ENCODE measurements around the gene GSK3B.
"Not testable (repeated sequence)": the region's sequence is repeated elsewhere in the genome, so short reads cannot be mapped to it uniquely, and the experiment has no call there.

Gene GSK3B

DNA sequence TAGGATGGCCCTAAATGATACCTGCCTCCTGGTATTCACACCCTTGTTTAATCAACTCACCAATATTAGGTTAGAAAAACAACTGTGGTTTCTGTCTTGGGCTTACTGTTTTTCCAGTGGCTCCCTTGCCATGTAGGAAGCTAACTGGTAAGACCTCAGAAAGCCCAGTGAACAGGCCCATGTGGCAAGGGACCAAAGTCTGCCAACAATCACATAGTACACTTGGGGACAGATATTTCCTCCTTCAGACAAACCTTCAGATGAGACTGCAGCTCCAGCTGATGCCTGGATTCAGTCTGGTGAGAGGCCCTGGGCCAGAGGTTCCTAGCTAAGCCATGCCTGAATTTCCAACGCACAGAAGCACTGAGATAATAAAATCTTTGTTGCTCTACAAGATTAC, 96.1 kb downstream of the GSK3B start:
- TF ChIP-seq RARB (CRISPR knock-in tag; IDR thresholded peaks at IDR 0.05), result no peak
- TF ChIP-seq, protein P1, sequence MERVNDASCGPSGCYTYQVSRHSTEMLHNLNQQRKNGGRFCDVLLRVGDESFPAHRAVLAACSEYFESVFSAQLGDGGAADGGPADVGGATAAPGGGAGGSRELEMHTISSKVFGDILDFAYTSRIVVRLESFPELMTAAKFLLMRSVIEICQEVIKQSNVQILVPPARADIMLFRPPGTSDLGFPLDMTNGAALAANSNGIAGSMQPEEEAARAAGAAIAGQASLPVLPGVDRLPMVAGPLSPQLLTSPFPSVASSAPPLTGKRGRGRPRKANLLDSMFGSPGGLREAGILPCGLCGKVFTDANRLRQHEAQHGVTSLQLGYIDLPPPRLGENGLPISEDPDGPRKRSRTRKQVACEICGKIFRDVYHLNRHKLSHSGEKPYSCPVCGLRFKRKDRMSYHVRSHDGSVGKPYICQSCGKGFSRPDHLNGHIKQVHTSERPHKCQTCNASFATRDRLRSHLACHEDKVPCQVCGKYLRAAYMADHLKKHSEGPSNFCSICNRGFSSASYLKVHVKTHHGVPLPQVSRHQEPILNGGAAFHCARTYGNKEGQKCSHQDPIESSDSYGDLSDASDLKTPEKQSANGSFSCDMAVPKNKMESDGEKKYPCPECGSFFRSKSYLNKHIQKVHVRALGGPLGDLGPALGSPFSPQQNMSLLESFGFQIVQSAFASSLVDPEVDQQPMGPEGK (CRISPR knock-in tag; IDR thresholded peaks at IDR 0.05; ENCODE audit: borderline replicate concordance), result no peak
- no peak for TF ChIP-seq ZNF565 (CRISPR knock-in tag; conservative IDR thresholded peaks at IDR 0.05; ENCODE audit: low read depth)
- TF ChIP-seq, protein P2, sequence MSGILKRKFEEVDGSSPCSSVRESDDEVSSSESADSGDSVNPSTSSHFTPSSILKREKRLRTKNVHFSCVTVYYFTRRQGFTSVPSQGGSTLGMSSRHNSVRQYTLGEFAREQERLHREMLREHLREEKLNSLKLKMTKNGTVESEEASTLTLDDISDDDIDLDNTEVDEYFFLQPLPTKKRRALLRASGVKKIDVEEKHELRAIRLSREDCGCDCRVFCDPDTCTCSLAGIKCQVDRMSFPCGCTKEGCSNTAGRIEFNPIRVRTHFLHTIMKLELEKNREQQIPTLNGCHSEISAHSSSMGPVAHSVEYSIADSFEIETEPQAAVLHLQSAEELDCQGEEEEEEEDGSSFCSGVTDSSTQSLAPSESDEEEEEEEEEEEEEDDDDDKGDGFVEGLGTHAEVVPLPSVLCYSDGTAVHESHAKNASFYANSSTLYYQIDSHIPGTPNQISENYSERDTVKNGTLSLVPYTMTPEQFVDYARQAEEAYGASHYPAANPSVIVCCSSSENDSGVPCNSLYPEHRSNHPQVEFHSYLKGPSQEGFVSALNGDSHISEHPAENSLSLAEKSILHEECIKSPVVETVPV (CRISPR knock-in tag; IDR thresholded peaks at IDR 0.05), result no peak
- TF ChIP-seq ZC3H10 (CRISPR knock-in tag; IDR thresholded peaks at IDR 0.05), result no peak
- ATAC-seq, result no peak

DNA sequence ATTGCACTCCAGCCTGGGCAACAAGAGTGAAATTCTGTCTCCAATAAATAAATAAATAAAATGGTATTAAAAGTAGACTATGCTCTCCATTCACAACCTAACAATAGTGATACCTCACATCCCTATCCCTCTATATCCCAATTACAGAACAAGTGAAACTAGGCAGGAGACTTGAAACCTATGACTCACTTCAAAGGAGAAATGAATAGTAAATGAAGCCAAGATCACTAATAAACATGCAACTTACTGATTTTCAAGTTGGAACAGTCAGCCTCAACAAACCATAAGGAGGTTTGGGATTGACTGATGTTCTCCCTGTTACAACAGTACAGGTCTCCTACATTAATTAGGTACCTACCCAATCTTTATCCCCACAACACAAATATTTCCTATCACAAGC, 103.4 kb downstream of the GSK3B start:
- no peak; the same call in 2 of the 3 replicates for ATAC-seq
- no peak for TF ChIP-seq ZNF70 (CRISPR knock-in tag; IDR thresholded peaks at IDR 0.05)

GRCh38 chr3:119989981-119990655, 104.1 kb downstream of the GSK3B start:
- TF ChIP-seq GLIS3 (CRISPR knock-in tag; IDR thresholded peaks at IDR 0.05) (no peak), ZC3H10 (CRISPR knock-in tag; IDR thresholded peaks at IDR 0.05) (no peak), ZFP3 (CRISPR knock-in tag; IDR thresholded peaks at IDR 0.05) (no peak), ZNF8 (CRISPR knock-in tag; IDR thresholded peaks at IDR 0.05) (no peak), ESRRG (CRISPR knock-in tag; IDR thresholded peaks at IDR 0.05) (no peak), ZFP30 (CRISPR knock-in tag; IDR thresholded peaks at IDR 0.05) (no peak), OSR1 (CRISPR knock-in tag; IDR thresholded peaks at IDR 0.05) (no peak), BACH2 (CRISPR knock-in tag; IDR thresholded peaks at IDR 0.05; ENCODE audit: borderline replicate concordance) (no peak), ISL1 (CRISPR knock-in tag; IDR thresholded peaks at IDR 0.05) (no peak), ZNF70 (CRISPR knock-in tag; IDR thresholded peaks at IDR 0.05) (no peak), ZNF565 (CRISPR knock-in tag; conservative IDR thresholded peaks at IDR 0.05; ENCODE audit: low read depth) (no peak), PPARA (CRISPR knock-in tag; IDR thresholded peaks at IDR 0.05; ENCODE audit: borderline replicate concordance) (no peak), CSDC2 (CRISPR knock-in tag; IDR thresholded peaks at IDR 0.05) (no peak), ARNTL (CRISPR knock-in tag; IDR thresholded peaks at IDR 0.05; ENCODE audit: borderline replicate concordance, low read depth) (no peak), TCF4 (CRISPR knock-in tag; IDR thresholded peaks at IDR 0.05; ENCODE audit: borderline replicate concordance) (no peak)
- TF ChIP-seq, protein P3, sequence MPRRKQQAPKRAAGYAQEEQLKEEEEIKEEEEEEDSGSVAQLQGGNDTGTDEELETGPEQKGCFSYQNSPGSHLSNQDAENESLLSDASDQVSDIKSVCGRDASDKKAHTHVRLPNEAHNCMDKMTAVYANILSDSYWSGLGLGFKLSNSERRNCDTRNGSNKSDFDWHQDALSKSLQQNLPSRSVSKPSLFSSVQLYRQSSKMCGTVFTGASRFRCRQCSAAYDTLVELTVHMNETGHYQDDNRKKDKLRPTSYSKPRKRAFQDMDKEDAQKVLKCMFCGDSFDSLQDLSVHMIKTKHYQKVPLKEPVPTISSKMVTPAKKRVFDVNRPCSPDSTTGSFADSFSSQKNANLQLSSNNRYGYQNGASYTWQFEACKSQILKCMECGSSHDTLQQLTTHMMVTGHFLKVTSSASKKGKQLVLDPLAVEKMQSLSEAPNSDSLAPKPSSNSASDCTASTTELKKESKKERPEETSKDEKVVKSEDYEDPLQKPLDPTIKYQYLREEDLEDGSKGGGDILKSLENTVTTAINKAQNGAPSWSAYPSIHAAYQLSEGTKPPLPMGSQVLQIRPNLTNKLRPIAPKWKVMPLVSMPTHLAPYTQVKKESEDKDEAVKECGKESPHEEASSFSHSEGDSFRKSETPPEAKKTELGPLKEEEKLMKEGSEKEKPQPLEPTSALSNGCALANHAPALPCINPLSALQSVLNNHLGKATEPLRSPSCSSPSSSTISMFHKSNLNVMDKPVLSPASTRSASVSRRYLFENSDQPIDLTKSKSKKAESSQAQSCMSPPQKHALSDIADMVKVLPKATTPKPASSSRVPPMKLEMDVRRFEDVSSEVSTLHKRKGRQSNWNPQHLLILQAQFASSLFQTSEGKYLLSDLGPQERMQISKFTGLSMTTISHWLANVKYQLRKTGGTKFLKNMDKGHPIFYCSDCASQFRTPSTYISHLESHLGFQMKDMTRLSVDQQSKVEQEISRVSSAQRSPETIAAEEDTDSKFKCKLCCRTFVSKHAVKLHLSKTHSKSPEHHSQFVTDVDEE (CRISPR knock-in tag; IDR thresholded peaks at IDR 0.05), result no peak
- TF ChIP-seq, protein P2 (CRISPR knock-in tag; IDR thresholded peaks at IDR 0.05), result no peak
- no peak for ATAC-seq

- ATAC-seq, result not testable (repeated sequence)
Measured at GRCh38 chr3:119986812-119987211, 107.4 kb downstream of the GSK3B start.

GRCh38 chr3:119981386-119981785, 112.9 kb downstream of the GSK3B start:
- ATAC-seq, result no peak
- TF ChIP-seq ESRRG (CRISPR knock-in tag; IDR thresholded peaks at IDR 0.05), result no peak
- no peak for TF ChIP-seq SNAI2 (CRISPR knock-in tag; IDR thresholded peaks at IDR 0.05)
- no peak for TF ChIP-seq RARB (CRISPR knock-in tag; IDR thresholded peaks at IDR 0.05)
- TF ChIP-seq ZNF8 (CRISPR knock-in tag; IDR thresholded peaks at IDR 0.05), result no peak
- TF ChIP-seq ZC3H10 (CRISPR knock-in tag; IDR thresholded peaks at IDR 0.05), result no peak
- TF ChIP-seq, protein P1 (CRISPR knock-in tag; IDR thresholded peaks at IDR 0.05; ENCODE audit: borderline replicate concordance), result no peak
- TF ChIP-seq, protein P3 (CRISPR knock-in tag; IDR thresholded peaks at IDR 0.05), result no peak
